H9 (cell line): ENCODE results near the gene RAG1. TPM values are rescaled to one million over a fixed set of nuclear protein-coding genes. Genes with fewer than 3 reads are reported as not detected.

Experiments
- DNase-seq: peaks from one replicate; pipeline ENCODE4 v3.0.0-alpha.2; 2017
- H2AFZ ChIP-seq: one replicate; pipeline ENCODE4 v1.6.1; 2013; ENCODE audit warnings: mild to moderate bottlenecking, low read length, control low read depth, moderate library complexity
- H2AK5ac ChIP-seq: 2 replicates; pipeline ENCODE4 v1.6.1; 2013; ENCODE audit warnings: low read length, control low read depth, mixed read lengths; ENCODE audit not compliant: insufficient read length
- H2BK120ac ChIP-seq: one replicate; pipeline ENCODE4 v1.6.1; 2013; ENCODE audit warnings: low read depth, mild to moderate bottlenecking, low read length, control low read depth, inconsistent platforms; ENCODE audit not compliant: poor library complexity, severe bottlenecking
- H2BK12ac ChIP-seq: 2 replicates; pipeline ENCODE4 v1.6.1; 2013; ENCODE audit warnings: low read length, control low read depth, mixed read lengths, low read depth; ENCODE audit not compliant: insufficient read length
- H2BK15ac ChIP-seq: 2 replicates; pipeline ENCODE4 v1.6.1; 2013; ENCODE audit warnings: low read depth, low read length, control low read depth
- H2BK20ac ChIP-seq: one replicate; pipeline ENCODE4 v1.6.1; 2013; ENCODE audit warnings: low read depth, mild to moderate bottlenecking, low read length, control low read depth, inconsistent platforms; ENCODE audit not compliant: poor library complexity, severe bottlenecking
- H2BK5ac ChIP-seq: 2 replicates; pipeline ENCODE4 v1.6.1; 2013; ENCODE audit warnings: low read length, control low read depth, mixed read lengths; ENCODE audit not compliant: insufficient read length
- H3K14ac ChIP-seq: 2 replicates; pipeline ENCODE4 v1.6.1; 2013; ENCODE audit warnings: low read length, control low read depth; ENCODE audit not compliant: insufficient read depth
- H3K18ac ChIP-seq: 2 replicates; pipeline ENCODE4 v1.6.1; 2013; ENCODE audit warnings: low read depth, mild to moderate bottlenecking, mixed read lengths, low read length, control low read depth; ENCODE audit not compliant: insufficient read length
- H3K23ac ChIP-seq: 2 replicates; pipeline ENCODE4 v1.6.1; 2013; ENCODE audit warnings: low read length, control low read depth, mixed read lengths, low read depth; ENCODE audit not compliant: insufficient read length
- H3K23me2 ChIP-seq: 2 replicates; pipeline ENCODE4 v1.6.1; 2013; ENCODE audit warnings: low read depth, mild to moderate bottlenecking, mixed read lengths, low read length, control low read depth; ENCODE audit not compliant: insufficient read length, poor library complexity, severe bottlenecking
- H3K27ac ChIP-seq: 2 replicates; pipeline ENCODE4 v1.5.1; 2013; ENCODE audit warnings: low read length, control low read depth, mixed read lengths, low read depth; ENCODE audit not compliant: insufficient read length
- H3K27me3 ChIP-seq: 2 replicates; pipeline ENCODE4 v1.6.1; 2013; ENCODE audit warnings: low read length, control low read depth, inconsistent platforms; ENCODE audit not compliant: insufficient read depth
- H3K4ac ChIP-seq: 2 replicates; pipeline ENCODE4 v1.6.1; 2013; ENCODE audit warnings: low read depth, mild to moderate bottlenecking, control low read depth, inconsistent platforms, low read length, moderate library complexity
- H3K4me1 ChIP-seq: 2 replicates; pipeline ENCODE4 v1.6.1; 2013; ENCODE audit warnings: low read length, control low read depth, inconsistent platforms; ENCODE audit not compliant: insufficient read depth
- H3K4me2 ChIP-seq: 2 replicates; pipeline ENCODE4 v1.6.1; 2013; ENCODE audit warnings: low read length, control low read depth, mixed read lengths; ENCODE audit not compliant: insufficient read length, insufficient read depth
- H3K56ac ChIP-seq: 2 replicates; pipeline ENCODE4 v1.6.1; 2013; ENCODE audit warnings: low read depth, mild to moderate bottlenecking, mixed read lengths, low read length, control low read depth; ENCODE audit not compliant: insufficient read length
- H3K79me1 ChIP-seq: 2 replicates; pipeline ENCODE4 v1.6.1; 2013; ENCODE audit warnings: low read depth, mild to moderate bottlenecking, moderate library complexity, low read length, control low read depth, inconsistent platforms; ENCODE audit not compliant: insufficient read depth, poor library complexity, severe bottlenecking
- H3K79me2 ChIP-seq: 2 replicates; pipeline ENCODE4 v1.6.1; 2013; ENCODE audit warnings: low read length, control low read depth, inconsistent platforms; ENCODE audit not compliant: insufficient read depth
- H3K9ac ChIP-seq: 2 replicates; pipeline ENCODE4 v1.6.1; 2013; ENCODE audit warnings: low read length, control low read depth, mixed read lengths; ENCODE audit not compliant: insufficient read length; ENCODE audit errors: extremely low read depth
- H3K9me3 ChIP-seq: one replicate; pipeline ENCODE4 v1.6.1; 2013; ENCODE audit warnings: low read depth, low read length, inconsistent platforms; ENCODE audit not compliant: control insufficient read depth
- H3T11ph ChIP-seq: one replicate; pipeline ENCODE4 v1.6.1; 2013; ENCODE audit warnings: mild to moderate bottlenecking, low read length, control low read depth, inconsistent platforms
- H4K20me1 ChIP-seq: one replicate; pipeline ENCODE4 v1.6.1; 2013; ENCODE audit not compliant: control insufficient read depth, insufficient read length, insufficient read depth
- H4K5ac ChIP-seq: 2 replicates; pipeline ENCODE4 v1.6.1; 2013; ENCODE audit warnings: low read depth, mild to moderate bottlenecking, mixed read lengths, low read length, control low read depth; ENCODE audit not compliant: insufficient read length
- H4K8ac ChIP-seq: replicated peaks from 2 replicates; pipeline ENCODE4 v1.6.1; 2013; ENCODE audit warnings: low read length, control low read depth, mixed read lengths, low read depth; ENCODE audit not compliant: insufficient read length
- H4K91ac ChIP-seq: 2 replicates; pipeline ENCODE4 v1.6.1; 2013; ENCODE audit warnings: low read depth, mild to moderate bottlenecking, moderate library complexity, mixed read lengths, low read length, control low read depth; ENCODE audit not compliant: insufficient read length
- H3K27ac Mint-ChIP-seq, 3 experiments: 2 replicates in 2 of 3; 3 replicates in 1 of 3; pipeline ENCODE4 v1.8.0; 2020 to 2021; ENCODE audit warnings: mixed read lengths in 3 of 3, mild to moderate bottlenecking in 1 of 3, moderate library complexity in 1 of 3
- H3K27me3 Mint-ChIP-seq: 2 replicates; pipeline ENCODE4 v1.8.0; 2021; ENCODE audit warnings: low read depth, mild to moderate bottlenecking, moderate library complexity, mixed read lengths
- H3K36me3 Mint-ChIP-seq, 3 experiments: 2 replicates in 2 of 3; 3 replicates in 1 of 3; pipeline ENCODE4 v1.8.0; 2020 to 2021; ENCODE audit warnings: low read depth in 3 of 3, mixed read lengths in 3 of 3; ENCODE audit not compliant: insufficient read depth in 1 of 3
- H3K4me1 Mint-ChIP-seq, 2 experiments: 2 replicates each; pipeline ENCODE4 v1.8.0; 2020; ENCODE audit warnings: mixed read lengths in 2 of 2
- H3K4me3 Mint-ChIP-seq, 2 experiments: 2 replicates in 1 of 2; 3 replicates in 1 of 2; pipeline ENCODE4 v1.8.0; 2020 to 2021; ENCODE audit warnings: mild to moderate bottlenecking in 2 of 2, mixed read lengths in 2 of 2, moderate library complexity in 1 of 2
- H3K9me3 Mint-ChIP-seq, 2 experiments: 2 replicates in 1 of 2; 3 replicates in 1 of 2; pipeline ENCODE4 v1.8.0; 2020; ENCODE audit warnings: mild to moderate bottlenecking in 2 of 2, mixed read lengths in 2 of 2, moderate library complexity in 1 of 2
- CTCF ChIP-seq: fragments of 200-600 bp; sonication (generic); conservative IDR thresholded peaks from 3 replicates; pipeline ENCODE4 v1.8.0; 2021; ENCODE audit warnings: antibody characterized with exemption, mild to moderate bottlenecking
- WGBS: extraction: QIAGEN DNeasy Blood & Tissue Kit; methylation state at CpG from one replicate; pipeline ENCODE4 v1.1.7; 2013; ENCODE audit warnings: missing lambda C conversion rate, low lambda C conversion rate, mixed read lengths; ENCODE audit not compliant: insufficient read length; ENCODE audit errors: extremely low coverage; 5-methylcytosine and 5-hydroxymethylcytosine counted together
- total RNA-seq: library from RNA; stranded (reverse); gene quantifications from 2 replicates; pipeline ENCODE4 v1.2.1, GENCODE V29; 2021

RAG1 gene
- total RNA-seq, 1 experiment from 2014 or later = 0.70 TPM

GRCh38 chr11:36598051-36598450 lies 30.2 kb downstream of the RAG1 start, which contains the start of gene RAG2:
RAG2 (minus strand) TSS chr11:36598236; CDS start chr11:36594168, 4,068 bp downstream.
- Histone ChIP-seq H2BK20ac (no peak within 1 kb of the TSS), H2BK120ac (no peak within 1 kb of the TSS), H2BK15ac (no peak within 1 kb of the TSS), H2AK5ac (no peak within 1 kb of the TSS), H3K27ac (no peak within 1 kb of the TSS), H2AFZ (no peak within 1 kb of the TSS), H2BK5ac (no peak within 1 kb of the TSS), H3K9ac (no peak within 1 kb of the TSS), H4K8ac (no peak within 1 kb of the TSS), H3K14ac (no peak within 1 kb of the TSS), H3K18ac (no peak within 1 kb of the TSS), H4K5ac (no peak within 1 kb of the TSS), H3K23me2 (no peaks in the 10 kb centered on the region), H3K79me1 (no peaks in the 10 kb centered on the region), H3T11ph (no peak within 1 kb of the TSS), H3K27me3 (no peaks in the 10 kb centered on the region), H3K9me3 (no peaks in the 10 kb centered on the region), H3K4me1 (no peaks in the 10 kb centered on the region), H4K20me1 (no peaks in the 10 kb centered on the region), H3K79me2 (no peaks in the 10 kb centered on the region), H2BK12ac (no peak within 1 kb of the TSS), H3K23ac (no peak within 1 kb of the TSS), H3K4ac (no peak within 1 kb of the TSS), H3K56ac (no peak within 1 kb of the TSS), H4K91ac (no peak within 1 kb of the TSS), H3K4me2 (no peak within 1 kb of the TSS)
- H3K27me3 Mint-ChIP-seq = peaks cover 4% of the 10 kb centered on the region
- no CpG with 5 or more reads among the region's 2 CpGs for WGBS
- no peak within 1 kb of the TSS for H3K4me3 Mint-ChIP-seq
- peaks cover 5 to 6% of the 10 kb centered on the region in 2 experiments for H3K4me1 Mint-ChIP-seq
- no peak within 1 kb of the TSS for H3K27ac Mint-ChIP-seq
- H3K9me3 Mint-ChIP-seq = no peaks in the 10 kb centered on the region
- DNase-seq = no peak
- H3K36me3 Mint-ChIP-seq = no peaks in the 10 kb centered on the region
- no peak for TF ChIP-seq CTCF
